ENCODE data around the gene AP3B2.

- no peak for TF ChIP-seq POLR2A (IDR thresholded peaks at IDR 0.05)
- TF ChIP-seq POLR2AphosphoS5 (IDR thresholded peaks at IDR 0.05) = no peak
Measured at GRCh38 chr15:82726816-82727215, 17.1 kb upstream of the AP3B2 start.

Data from spleen (tissue), 3 donors.